Fibroblast of lung (primary cell): ENCODE results near the gene NR2C1.
"Not testable (repeated sequence)": the region's sequence is repeated elsewhere in the genome, so short reads cannot be mapped to it uniquely, and the experiment has no call there.

Experiments
- EZH2 ChIP-seq: IDR thresholded peaks from 2 replicates; pipeline ENCODE4 v1.5.1; 2012; ENCODE audit warnings: low read length, control low read depth, mild to moderate bottlenecking; ENCODE audit errors: missing control alignments
- TF ChIP-seq, protein P1 (sequence below), 2 donors: IDR thresholded peaks in 1 of 2; conservative IDR thresholded peaks in 1 of 2; 1 replicate in 1 of 2; 2 replicates in 1 of 2; pipeline ENCODE4 v1.5.1; 2011 to 2012; ENCODE audit warnings: low read length in 2 of 2, control low read depth in 1 of 2, inconsistent platforms in 1 of 2, low read depth in 1 of 2, mild to moderate bottlenecking in 1 of 2

DNA sequence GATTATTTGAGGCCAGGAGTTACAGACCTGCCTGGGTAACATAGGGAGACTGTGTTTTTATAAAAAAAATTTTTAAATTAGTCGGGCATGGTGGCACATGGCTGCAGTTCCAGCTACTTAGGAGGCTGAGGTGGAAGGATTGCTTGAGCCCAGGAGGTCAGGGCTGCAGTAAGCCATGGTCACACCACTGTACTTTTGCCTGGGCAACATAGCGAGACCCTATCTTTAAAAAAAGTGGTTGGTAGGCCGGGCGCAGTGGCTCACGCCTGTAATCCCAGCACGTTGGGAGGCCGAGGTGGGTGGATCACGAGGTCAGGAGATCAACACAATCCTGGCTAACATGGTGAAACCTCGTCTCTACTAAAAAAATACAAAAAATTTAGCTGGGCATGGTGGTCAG lies 88.3 kb downstream of the NR2C1 start:
- TF ChIP-seq, protein P1, sequence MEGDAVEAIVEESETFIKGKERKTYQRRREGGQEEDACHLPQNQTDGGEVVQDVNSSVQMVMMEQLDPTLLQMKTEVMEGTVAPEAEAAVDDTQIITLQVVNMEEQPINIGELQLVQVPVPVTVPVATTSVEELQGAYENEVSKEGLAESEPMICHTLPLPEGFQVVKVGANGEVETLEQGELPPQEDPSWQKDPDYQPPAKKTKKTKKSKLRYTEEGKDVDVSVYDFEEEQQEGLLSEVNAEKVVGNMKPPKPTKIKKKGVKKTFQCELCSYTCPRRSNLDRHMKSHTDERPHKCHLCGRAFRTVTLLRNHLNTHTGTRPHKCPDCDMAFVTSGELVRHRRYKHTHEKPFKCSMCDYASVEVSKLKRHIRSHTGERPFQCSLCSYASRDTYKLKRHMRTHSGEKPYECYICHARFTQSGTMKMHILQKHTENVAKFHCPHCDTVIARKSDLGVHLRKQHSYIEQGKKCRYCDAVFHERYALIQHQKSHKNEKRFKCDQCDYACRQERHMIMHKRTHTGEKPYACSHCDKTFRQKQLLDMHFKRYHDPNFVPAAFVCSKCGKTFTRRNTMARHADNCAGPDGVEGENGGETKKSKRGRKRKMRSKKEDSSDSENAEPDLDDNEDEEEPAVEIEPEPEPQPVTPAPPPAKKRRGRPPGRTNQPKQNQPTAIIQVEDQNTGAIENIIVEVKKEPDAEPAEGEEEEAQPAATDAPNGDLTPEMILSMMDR (conservative IDR thresholded peaks at IDR 0.05 in 1 of 2, IDR thresholded peaks at IDR 0.05 in 1 of 2; ENCODE audit: low read depth in 1 of 2, low read length in 2 of 2) = not testable (repeated sequence)
- not testable (repeated sequence) for TF ChIP-seq EZH2
